Measurements from ENCODE around the gene PCSK6.

The PCSK6 gene

DNA sequence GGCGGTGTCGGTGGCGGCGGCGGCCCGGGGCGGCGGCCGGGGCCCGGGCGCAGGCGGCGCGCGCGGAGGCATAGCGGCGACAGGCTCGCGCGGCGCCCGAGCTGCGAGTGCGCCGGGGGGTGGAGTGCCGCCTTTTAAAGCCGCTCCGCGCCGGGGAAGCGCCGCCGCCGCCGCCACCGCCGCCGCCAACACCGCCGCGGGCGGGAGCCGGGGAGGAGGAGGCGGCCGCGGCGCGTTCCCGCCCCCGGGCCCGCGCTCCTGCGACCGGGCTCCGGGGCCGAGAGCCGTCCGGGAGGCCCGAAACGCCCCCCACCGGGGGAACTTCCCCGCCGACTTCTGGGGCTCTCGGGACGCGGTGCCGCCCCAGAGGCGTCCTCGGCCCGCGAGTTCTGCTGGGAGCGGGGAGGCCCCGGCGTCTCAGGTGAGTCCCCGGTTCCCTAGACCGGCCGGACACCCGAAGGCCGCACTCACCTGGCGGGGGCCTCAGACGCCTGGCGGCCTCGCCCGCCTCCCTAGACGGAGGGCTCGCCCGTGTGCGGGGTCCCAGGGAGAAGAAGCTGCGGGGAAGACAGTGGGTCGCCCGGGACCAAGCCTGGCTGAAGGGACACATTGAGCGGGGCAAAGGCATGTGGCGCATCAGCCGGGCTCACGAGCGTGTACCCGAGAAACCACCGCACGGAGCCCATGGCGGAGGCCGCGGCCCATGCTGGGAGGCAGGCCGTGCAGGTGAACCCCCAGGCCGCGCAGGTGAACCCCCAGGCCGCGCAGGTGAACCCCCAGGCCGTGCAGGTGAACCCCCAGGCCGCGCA is at the start of gene PCSK6:
PCSK6 (minus strand) TSS at position 109 of the 809 bp plus-strand sequence; CDS start at position 72, 37 bp downstream.
- in situ Hi-C loops (cut with MboI; ENCODE audit: low sequenced_read_pairs): no loop called here

DNA sequence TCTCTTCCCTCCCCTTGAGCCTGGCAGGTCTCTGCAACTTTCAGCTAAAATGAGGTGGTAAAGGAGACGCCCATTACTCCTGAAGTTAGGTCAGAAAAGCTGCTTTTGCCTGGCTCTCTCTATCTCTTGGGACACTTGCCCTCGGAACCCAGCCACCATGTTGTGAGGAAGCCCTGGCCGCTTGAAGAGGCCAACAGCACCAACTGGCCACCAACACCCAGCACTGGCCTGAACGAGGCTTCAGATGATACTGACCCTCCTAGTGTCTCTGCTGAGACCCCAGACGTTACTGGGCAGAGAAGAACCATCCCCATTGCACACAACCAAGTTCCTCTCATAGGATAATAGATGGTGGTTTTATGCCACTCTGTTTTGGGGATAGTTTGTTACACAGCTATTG is 49.5 kb upstream of the PCSK6 start:
- in situ Hi-C loops (cut with MboI; ENCODE audit: low sequenced_read_pairs): no loop called here

DNA sequence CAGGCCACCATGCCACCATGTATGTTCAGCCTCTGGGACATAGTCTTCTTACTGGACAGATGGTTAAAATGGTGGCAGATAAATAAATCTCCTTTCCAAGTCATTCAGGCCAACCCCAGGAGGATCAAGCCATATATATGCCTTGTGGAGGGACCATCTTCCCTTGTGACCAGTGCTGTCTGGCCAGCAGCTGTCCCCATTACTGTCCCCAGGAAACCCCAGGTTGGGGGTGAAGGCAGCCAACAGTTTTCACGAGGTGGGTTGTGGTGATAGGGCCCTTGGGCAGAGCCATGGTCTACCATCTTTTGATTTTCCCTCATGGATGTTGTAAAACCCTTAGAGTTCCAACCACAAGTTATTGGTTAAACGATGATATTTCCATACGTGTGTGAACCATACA is 48.7 kb upstream of the PCSK6 start:
- in situ Hi-C loops (cut with MboI; ENCODE audit: low sequenced_read_pairs): no loop called here

DNA sequence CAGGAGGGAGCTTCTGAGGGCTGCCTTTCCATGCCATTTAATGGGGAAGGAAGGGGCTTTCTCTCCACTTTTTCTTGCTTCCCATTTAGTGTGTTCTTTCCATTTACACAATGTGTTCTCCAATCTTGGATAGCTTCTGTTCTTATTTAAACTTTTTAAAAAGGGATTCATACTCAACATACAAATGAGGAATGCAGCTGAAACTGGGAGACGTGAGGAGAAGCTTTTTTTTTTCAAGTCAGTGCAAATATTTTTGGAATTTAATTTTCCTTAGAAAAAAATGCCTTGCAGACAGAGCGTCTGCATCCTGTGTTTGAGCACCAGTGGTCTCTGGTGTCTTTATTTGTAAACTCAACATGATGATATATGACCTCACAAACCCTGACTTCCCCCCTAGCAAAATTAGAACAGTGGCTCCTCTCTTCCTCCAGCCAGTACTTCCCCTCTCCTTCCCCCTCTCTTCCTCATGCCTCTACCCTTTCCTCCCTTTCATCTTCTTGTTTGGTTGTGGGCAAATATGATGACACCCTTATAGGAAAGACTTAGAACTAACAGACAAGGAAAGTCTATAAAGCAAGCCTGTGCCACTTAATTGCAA is 48.1 kb upstream of the PCSK6 start:
- in situ Hi-C loops (cut with MboI; ENCODE audit: low sequenced_read_pairs): no loop called here

DNA sequence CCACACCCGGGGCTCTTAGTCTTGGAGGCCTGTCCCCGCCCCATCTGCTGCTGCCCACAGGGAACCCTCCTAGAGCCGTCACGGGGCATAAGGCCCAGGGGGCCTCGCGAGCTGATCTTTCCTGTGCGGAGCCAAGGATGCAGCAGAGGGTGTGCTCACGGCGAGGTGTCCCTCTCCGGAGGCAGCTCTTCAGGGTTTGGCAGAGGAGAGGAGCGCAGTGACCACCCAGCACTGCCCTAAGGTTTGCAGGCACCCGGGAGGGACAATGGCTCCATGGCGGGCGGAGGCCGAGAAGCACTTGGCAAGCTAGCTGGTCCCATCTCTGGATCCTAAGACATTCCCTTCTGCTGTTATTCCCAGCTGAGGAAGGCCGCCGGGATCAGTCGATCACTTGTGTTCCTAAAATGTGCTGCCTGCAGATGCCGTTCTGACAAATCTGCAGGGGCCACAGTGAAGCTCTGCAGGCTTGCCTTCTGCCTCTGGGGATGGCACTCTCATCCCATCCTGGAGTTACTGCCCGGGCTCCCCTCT is 47.4 kb upstream of the PCSK6 start:
- in situ Hi-C loops (cut with MboI; ENCODE audit: low sequenced_read_pairs): no loop called here

DNA sequence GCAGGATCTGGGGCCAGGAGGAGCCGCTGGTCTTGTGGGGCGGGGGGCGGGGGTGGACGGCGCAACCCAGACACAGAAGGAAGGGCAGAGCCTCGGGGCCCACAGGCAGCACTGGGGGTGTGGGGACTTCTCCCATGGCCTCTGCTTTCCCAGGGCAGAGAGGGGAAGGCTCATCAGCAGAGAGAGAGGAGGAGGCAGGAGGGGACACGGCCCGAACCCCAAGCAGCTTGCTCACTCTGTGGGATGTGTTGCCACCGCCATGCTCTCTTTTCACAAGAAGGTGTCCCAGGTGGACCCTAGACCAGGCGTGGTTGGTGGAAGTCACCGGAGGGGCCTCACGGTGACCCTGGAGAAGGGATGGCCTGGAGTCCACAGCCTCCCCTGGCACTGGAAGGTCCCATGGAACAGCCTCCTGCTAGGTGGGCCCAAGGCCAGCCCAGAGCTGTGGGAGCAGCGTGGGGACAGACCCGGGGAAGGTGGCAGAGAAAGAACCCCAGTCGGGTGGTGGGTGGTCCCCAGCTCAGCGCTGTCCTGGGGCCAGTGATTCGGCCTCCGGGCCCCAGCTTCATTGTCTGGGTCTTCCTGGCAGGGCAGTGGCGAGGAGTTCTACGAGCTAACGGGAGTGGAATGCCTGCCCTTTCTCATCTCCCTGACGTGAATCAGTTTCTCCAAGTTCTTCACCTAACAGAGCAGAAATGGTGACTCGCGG is 46.8 kb upstream of the PCSK6 start:
- in situ Hi-C loops (cut with MboI; ENCODE audit: low sequenced_read_pairs): no loop called here

DNA sequence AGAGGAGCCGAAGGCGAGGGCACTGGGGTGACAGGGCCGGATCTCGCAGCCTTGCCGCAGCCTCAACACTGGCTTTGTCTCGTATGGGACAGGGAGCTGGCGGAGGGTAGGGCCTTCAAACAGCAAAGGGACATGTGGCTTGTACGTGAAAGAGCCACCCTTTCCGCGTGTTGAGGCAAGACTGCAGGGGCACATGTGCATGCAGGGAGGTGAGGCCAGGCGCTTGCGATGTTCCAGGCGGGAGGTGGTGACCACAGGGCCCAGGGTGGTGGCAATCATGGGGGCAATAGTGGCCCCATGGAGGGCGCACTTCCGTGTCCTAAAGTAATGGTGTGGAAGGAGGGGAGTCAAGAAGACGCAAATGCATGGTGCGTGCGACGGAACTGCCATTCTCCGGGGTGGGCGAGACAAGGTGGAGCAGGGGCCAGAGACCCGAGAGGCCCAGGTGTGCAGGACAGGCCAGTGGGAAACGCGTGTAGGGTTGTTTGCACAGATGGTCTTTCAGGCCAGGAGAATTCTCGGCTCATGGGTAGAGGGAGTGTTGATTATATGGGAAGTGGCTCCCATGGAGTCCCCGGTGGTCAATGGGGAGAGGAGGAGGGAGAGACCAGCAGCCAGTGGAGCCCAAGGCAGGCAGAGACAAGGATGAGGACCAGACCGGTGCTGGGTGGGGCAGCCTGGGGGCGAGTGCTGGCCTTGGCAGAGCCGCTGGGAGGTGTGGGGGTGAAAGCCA is 45.8 kb upstream of the PCSK6 start:
- in situ Hi-C loops (cut with MboI; ENCODE audit: low sequenced_read_pairs): no loop called here

DNA sequence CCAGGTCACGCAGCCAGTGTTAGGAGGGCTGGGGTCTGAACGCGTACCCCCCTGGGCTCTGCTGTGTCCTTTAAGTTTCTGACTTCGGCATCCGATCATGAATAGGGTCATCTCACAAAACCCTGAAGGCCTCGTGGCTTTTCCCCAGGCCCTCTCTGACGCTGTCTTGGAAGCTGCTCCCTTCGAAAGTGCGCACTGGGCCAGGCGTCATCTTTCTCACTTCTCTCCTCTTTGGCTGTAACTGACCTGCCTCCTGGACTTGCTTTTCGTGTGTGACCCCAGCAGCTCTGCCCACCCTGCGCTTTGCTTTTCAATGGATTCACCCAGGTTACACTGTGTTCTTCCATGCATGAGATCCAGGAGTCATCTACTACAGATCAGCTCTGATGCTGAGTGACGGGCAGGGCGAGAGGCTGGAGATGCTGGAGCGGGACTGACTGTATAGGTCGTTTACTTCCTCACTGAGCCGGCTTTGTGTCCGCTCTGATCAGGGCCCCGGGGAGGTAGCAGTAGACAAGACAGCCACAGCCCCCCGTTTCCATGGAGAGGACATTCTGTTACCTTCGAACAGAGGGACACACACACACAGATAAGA is 45.0 kb upstream of the PCSK6 start:
- in situ Hi-C loops (cut with MboI; ENCODE audit: low sequenced_read_pairs): no loop called here

DNA sequence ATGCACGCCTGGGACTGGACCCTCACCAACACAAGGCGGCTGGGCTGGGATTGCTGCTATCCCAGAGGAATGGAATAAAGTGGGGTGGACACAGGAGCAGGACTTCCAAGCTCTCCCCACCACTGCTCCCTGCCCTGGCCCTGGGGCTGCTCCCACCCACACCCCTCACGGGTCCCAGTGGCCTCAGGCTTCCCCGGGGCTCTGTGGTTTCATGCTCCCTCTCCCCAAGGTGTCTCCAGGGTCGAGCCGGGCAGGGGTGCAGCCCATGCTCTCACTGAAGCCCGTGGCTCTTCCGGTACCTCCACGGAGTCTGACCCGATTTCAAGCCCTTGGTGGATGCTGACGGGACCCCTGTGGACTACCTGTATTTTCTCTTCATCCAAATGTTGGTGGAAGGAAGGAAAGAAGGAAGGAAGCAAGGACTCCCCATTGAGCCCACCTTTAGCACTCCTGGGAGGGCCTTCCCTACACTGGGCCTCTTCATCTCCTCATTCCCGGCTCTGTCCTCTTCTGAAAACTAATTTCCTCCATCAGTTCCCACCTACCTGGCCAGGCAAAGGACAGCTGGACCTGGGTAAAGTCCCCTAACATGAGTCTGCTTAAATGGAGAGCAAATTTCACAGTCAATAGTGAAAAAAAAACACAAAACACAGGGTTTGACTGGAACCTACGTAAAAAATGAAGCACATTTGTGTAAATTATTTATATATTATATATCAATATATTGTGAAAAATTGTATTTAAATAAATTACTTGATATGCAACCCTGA is 44.0 kb upstream of the PCSK6 start:
- in situ Hi-C loops (cut with MboI; ENCODE audit: low sequenced_read_pairs): no loop called here

DNA sequence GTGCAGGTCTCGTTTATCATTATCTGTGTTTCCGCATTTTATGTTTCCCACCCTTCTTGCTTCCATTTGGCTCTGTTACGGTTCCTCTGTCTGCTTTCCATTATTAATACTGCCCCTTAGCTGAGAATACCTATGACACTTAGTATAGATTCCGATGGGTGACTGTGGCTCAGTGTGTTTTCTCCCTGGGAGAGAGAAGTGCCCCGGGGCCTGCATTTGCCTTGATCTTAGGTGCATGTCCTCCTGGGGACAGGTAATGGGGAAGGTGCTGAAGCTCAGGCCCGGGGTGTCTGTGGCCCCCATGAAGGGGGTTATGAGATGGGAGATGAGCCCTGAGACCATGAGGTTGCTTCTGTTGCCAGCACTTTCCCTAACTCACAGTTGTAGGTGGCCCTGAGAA is 43.4 kb upstream of the PCSK6 start:
- in situ Hi-C loops (cut with MboI; ENCODE audit: low sequenced_read_pairs): no loop called here

DNA sequence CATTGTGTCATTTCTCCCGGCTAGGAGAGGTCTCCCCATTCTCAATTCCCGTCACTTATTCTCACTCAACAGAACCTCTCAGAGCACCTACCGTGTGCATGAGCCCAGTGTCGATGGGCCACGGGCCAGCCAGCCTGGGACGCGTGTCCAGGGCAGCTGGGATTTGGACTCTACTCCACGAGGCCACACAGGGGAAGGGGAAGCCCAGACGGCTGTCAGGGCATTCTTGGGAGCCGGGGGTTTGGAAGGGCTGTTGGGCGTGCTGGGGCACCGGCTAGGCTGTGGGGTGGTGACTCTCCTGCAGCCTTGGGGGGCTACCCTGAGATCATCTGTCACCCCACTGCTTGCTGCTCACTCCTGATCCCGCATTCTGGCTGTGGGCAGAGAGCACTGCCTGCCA is 41.7 kb upstream of the PCSK6 start:
- in situ Hi-C loops (cut with MboI; ENCODE audit: low sequenced_read_pairs): no loop called here

DNA sequence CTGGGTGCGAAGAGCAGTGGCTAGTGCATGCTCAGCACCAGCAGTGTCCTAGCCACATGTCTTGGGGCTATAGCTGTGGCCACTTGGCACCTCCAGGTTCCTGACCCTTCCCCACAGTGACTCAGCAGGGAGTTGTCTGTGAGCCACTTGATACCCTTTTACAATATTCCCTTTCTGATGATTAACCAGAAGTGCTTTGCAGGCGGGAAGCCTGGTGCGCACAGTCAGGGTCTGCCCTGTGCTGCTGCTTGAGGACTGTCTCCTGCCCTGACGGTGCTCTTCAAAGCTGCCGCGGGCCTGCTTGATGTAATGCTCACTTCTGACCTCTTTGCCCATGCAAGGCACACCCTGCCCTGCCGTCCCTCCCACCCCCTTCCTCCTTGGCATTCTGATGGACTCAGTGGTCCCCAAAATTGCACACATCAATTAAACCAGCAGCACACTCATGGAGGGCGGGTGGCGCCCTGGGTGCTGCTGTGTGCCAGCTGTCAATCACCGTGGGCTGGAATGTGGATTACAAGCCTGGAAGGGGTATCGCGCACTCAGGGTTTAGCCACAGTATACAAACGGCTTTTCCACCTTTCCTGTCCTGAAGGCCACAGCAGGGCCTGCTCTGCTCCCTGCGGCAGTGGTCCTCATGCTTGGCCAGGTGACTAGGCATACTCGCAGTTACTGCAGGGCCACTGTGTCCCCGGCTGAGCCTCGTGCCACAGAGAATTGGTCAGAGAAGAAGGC is 40.9 kb upstream of the PCSK6 start:
- in situ Hi-C loops (cut with MboI; ENCODE audit: low sequenced_read_pairs): no loop called here

DNA sequence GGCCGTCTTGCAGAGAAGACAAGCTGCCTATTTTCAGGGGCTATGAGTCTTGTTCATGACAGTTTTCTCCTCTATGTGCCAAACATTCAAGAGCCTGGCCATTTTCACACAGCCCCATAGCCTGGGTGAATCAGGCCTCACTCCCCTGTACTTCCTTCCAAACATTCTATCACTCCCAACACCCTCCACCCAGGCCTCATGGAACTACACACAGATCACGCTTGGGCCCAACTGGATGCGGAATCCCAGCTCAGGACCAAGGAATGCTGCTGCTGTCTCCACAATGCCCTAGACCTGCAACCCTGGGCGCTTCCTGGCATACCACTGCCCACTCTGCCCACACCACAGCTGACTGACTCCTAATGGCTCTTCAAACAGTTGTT is 39.4 kb upstream of the PCSK6 start:
- in situ Hi-C loops (cut with MboI; ENCODE audit: low sequenced_read_pairs): no loop called here

DNA sequence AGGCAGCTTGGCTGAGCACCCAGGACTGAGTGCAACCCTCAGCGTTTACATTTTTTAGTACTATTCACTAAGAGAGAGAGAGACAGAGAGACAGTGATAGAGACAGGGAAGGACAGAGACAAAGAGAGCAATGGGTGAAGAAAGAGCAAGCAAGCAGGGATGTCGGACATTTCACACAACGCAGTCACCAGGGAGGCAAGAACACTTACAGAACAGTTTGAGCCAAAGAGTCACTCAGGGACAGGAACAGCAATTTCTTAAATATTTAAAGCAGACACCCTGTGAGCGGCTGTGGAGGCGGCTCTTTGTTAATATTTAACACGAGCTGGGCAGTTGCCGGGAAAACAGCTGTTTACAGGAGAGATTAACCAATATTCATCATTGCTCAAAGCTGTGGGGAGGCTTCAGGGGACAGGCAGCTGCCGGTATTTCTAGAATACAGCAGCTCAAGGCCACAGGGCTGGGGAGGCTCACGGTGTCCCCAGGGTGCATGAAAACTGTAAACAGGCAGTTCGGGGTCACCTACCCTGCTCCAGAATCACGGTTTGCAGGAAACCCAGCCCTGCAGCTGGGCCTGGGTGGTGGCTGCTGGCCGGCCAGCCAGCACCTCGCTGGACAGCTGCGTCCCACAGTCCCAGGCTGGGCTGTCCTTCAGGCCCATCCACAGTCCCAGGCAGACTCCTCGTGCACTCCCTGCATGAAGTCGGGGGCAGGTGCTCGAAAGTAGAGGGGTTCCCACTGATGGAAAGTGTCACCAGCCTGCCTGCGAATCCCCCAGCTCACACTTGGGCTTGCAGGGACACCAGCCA is 38.8 kb upstream of the PCSK6 start:
- in situ Hi-C loops (cut with MboI; ENCODE audit: low sequenced_read_pairs): no loop called here

DNA sequence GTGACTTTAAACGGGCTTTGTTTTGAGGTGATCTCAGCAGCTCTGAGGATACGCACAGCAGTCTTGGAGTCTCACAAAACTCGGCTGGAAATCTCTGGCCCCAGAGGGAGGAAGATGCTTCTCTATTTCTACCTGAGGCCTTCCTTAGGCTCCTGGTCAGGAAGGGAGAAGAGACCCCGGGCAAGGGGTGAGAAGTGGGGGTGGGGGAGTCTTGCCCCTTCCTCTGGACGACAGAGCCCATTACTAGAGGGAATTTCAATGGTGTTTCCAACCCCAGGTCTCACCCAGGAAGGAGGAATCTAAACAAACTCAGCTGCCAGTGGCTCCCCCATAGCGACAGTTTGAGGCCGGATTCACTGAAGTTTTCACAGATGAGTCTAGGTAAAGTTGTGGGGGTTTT is 37.4 kb upstream of the PCSK6 start:
- in situ Hi-C loops (cut with MboI; ENCODE audit: low sequenced_read_pairs): no loop called here

DNA sequence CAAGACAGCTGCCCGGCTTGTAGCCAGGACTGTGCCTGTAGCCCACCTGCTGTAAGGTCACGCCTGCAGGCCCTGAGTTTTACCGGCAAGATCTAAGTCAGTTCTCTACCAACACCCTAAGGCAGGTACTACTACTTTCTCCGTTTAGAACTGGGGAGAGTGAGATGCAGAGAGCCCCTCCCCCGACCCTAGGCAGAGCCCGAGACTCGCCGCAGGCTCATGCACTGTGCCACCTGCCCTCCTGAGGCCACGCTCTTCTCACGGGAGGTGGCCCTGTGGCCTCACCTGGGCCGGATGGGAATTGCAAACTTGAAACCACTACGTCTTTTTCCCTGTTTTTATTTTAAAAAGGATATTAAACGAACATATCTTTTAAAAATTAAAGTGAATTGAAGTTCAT is 36.9 kb upstream of the PCSK6 start:
- in situ Hi-C loops (cut with MboI; ENCODE audit: low sequenced_read_pairs): no loop called here

DNA sequence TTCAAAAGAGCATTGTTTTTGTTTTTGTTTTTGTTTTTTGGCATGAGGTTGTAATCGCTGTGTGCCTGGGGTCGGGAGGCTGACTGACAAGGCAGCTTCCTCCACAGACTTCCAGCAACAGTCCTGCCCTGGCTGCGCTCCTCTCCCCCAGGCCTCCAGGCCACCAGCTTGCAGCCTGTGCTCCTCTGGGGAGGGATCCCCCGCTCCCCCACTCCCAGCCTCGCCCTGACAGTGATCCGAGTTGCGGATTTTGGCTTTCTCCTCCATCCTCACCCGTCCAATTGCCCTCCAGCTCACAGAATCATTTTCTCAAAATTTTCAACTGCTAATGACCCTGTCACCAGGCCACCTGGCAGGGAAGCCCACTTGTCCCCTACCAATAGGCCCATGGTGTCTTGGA is 36.5 kb upstream of the PCSK6 start:
- in situ Hi-C loops (cut with MboI; ENCODE audit: low sequenced_read_pairs): no loop called here

DNA sequence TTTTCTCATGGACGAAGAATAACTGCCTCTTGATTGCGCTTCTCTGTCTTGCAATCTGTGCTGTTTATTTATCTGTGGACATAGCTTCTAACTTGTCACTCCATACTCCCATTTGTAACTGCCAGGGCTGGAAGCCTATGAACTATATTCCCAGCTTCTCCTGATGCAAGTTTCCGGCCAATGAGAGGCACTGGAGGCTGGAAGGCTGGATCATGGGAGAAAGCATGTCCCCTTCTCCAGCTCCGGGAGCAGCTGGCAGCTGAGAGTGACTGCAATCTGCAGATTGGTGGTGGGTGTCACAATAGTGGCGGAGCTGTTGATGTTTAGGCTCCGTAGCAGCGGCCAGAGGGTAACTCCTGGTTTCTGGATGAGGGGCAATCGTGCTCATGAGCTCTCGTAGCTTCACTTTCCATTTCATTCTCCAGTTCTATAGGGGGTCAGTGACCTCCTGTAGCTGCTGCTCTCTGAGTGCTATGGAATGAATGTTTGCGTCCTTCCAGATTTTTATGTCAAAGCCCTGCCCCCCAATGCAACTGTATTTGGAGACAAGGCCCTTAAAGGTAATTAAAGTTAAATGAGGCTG is 35.7 kb upstream of the PCSK6 start:
- in situ Hi-C loops (cut with MboI; ENCODE audit: low sequenced_read_pairs): no loop called here

All from hTERT RPE-1 (cell line).